Head of caudate nucleus (tissue), 42 donors: Measurements from ENCODE around the gene DNAJC16.

ENCODE experiments used
- DNase-seq, 42 donors: peaks; one replicate each; pipeline versions ENCODE4 v3.0.0 to v3.0.0-alpha.2; 2020 to 2021; ENCODE audit warnings: mixed read lengths in 7 of 42
- intact Hi-C: fragments of 100-400 bp; cut with DNase I; formaldehyde crosslinking; loops from one replicate; pipeline ENCODE4 v1.15.0; 2022

The DNAJC16 gene

DNA sequence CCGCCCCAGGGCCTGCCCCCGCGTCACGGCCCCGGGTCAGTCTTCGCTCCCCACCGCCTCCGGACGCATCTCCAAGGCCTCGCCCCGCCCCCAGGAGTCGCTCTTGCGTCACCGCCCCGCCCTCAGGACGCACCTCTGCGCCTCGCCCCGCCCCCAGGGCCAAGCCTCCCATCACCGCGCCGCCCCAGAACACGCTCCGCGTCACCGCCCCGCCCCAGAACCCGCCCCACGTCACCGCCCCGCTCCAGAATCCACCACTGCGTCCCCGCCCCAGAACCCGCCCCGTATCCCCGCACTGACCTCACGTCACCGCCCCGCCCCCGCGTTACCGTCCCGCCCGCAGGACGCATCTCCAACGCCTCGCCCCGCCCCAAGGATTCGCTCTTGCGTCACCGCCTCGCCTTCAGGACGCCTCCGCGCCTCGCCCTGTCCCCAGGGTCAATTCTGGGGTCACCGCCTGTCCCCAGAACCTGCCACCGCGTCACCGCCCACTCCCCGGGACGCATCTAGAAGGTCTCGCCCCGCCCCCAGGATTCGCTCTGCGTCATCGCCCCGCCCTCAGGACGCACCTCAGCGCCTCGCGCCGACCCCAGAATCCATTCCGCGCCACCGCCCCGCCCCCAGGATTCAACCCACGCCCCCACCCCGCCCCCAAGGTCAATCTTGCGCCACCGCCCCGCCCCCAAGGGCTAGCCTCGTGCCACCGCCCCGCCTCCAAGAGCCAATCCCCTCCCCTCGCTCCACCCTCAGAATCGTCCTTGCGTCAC is 2.2 kb upstream of the DNAJC16 start:
- intact Hi-C loops: loop anchor here (2.0 kb wide), 1 partner anchor 92 kb away; the partner anchor contains the start of gene DDI2
- peak; percentile 99 to 100 (median 100) for DNase-seq

DNA sequence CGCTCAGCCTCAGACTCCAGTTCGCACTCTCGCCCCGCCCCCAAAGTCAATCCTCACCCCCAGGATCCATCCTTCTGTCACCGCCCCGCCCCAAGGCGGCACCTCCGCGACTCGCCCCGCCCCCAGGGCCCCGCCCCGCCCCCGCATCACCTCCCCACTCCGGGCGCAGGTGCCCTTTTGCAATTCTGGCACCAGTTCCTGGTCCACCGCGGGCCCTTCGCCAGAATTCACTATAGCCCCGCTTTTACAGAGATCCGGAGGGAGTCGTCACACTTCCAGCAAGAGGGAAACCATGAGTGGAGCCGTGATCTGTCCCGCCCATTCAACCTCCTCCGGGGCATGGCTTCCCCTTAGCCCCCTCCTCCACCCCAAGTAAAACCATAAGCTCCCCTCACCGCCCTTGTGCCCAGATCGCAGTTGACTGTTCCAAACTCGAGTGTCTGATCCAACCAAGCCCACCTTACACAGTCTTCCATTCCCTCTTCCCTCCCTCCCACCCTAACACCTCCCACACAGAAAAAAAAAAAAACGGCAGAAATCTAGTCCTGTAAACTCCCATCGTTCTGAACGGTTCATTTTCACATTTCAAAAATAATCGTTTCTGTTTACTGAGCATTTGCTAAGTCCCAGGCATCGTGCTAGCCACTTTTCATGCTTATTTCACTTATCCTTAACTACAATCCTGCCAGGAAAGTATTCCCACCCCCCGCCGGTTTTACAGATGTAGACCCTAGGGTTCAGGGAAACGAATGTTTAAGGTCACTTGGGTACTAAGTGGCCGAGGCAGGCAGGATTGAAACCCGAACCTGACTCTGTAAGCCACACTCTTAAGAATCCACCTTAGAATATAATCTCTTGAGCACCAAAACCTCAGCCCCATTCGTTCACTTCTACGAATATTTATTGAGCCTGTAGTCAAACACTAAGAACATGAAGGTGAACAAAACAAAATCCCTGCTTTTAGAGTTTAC is 1.3 kb upstream of the DNAJC16 start:
- intact Hi-C loops: loop anchor here (2.0 kb wide), 1 partner anchor 91 kb away; the partner anchor contains the start of gene DDI2
- DNase-seq: peak in 4 of 42 donors; percentile 12 to 53 (median 18)

DNA sequence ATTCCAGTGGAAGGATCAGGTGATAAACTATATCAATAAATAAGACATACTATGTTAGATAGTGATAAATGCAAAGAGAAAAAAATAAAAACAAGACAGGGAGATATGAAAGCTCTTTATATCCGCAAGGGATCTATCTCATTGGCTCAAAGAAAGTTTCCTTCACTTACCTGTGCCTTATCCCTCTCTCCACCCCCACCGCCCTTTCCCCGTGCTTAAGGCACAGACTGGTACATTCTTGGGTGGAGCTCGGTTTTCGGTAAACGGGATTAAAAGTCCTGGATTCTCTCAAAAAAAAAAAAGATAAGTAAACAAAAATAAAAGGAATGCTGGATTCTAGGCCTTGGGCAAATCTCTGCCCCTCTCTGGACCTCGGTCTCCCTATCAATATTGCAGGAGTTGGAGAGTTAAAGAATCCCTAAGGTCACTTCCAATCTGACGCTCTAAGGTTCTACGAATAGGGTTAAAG is 593 bp upstream of the DNAJC16 start:
- intact Hi-C loops: no loop called here
- DNase-seq: peak in 3 of 42 donors; percentile 17 to 46 (median 32)

DNA sequence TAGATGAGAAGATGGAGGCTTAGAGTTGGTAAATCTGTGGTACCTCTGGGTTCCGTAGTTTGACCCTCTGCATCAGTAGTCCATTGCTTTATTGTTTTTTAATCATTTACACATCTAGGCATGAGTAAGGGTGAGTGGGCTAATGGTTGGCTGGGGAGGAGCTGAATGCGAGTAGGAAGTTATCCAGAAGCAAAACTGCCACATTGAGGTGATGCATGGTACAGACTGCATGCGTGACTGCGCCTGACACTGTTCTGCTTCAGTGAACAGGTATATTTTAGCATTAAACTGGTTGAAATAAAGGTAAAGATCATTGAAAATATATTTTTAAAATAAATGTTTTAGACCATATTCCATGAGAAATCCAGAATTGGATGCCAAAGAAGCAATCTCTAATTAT is 4.4 kb downstream of the DNAJC16 start:
- intact Hi-C loops: no loop called here
- DNase-seq: peak in 7 of 42 donors; percentile 15 to 54 (median 38)

DNA sequence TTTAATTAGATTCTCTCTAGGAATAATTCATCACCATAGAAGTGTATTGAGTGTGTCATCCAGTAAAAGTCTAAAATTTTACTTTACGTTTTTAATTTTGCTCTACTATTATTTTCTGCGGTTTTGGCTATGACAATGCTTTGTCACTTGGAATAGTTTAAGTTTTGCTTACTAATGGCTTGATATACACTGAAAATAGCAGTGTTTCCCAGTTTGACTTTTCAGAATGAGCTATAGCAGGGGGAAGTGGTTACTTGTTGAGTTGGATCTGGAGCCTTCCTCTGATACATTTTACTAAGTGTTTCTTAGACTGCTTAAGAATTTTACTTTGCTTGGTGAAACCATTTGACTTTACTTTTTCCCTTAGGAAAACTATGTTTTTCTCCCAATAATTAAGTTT is 5.0 kb downstream of the DNAJC16 start:
- no peak for DNase-seq
- intact Hi-C loops: no loop called here

DNA sequence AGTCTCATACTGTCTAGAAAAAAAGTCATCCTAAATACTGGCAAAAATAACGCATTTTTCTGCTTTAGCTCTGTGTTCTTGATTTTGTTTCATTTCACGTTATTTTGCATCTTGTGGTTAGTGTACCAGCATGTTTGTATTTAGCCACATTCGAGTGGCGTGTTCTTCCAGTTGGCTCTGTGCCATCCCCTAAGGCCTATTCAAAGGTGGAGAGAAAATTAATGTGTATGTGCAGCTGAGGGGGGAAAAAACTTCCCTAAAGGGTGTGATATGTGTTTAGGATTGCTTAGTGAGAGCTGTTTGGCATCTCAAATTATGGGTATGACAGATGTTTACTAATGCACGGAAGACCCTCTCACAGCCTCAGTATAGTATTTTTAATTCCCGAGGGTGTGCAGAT is 12.1 kb downstream of the DNAJC16 start:
- DNase-seq: peak in 1 of 42 donors; percentile 27
- intact Hi-C loops: no loop called here

DNA sequence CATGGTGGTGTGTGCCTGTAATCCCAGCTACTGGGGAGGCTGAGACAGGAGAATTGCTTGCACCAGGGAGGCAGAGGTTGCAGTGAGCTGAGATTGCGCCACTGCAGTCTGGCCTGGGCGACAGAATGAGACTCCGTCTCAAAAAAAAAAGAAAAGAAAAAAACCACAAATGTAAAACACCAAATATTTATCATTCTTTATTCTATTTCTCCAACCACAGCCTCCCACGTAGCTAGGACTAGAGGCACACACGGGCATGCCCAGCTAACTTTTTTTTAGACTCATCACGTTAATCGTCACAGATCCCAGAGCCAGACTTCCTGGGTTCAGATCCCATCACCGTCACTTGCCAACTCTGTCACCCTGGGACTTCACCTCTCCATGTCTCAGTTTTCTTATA is 13.5 kb downstream of the DNAJC16 start:
- DNase-seq: peak in 1 of 42 donors; percentile 16
- intact Hi-C loops: no loop called here

DNA sequence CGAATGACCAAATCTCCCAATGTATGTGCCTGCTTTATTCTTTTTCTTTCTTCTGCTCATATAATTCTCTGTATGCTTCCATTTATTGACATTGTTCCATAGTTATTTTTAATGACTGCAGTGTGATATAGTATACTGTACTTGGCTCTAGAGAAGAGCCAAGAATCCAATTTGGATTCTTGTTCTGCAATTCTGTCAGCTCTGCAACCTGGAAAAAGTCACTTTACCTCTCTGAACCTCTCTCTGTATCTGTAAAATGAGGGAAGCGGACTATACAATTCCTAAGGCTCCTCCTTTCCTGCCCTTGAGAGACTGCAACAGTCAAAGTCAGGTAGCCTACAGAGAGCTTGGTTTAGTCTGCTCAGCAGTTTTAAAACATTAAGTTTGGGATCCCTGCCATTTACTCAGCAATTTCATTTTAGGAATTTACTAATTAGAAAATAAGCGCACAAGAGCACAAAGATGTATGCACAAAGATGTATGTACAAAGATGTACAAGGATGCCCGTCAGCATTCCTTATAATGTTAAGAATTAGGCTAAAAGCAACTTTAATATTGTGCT is 14.7 kb downstream of the DNAJC16 start:
- intact Hi-C loops: no loop called here
- no peak for DNase-seq

DNA sequence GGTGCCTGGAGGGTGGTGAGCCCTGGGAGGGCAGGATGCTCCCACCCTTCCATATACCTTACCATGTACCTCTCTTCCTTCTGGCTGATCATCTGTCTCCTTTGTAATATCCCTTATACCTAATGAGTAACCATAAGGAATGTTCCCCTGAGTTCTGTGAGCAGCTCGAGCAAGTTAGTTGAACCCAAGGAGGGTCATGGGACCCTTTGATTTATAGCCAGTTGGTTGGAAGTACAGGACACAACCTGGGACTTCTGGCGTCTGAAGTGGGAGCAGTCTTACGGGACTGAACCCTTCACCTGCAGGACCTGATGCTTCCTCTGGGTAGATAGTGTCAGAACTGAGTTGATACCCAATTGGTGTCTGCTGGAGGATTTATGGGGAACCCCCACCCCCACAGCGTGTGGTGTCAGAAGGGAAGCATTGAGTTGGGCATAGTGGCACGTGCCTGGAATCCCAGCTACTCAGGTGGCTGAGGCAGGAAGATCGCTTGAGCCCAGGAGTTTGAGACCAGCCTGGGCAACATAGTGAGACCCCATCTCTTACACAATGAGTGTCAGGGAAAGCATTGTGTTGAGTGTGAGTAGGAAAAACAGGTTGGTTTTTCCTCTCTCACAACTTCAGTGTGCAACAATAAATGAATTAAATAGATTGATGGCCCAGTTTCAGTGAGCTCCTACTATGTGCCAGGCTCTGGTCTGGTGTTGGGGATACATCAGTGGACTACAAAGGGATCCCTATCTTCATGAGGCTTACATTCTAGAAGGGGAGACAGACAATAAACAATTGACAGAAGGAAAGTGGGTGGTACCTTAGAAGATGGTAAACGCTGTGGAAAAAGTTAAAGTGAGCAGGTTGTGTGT is 16.0 kb downstream of the DNAJC16 start:
- peak in 1 of 42 donors; percentile 20 for DNase-seq
- intact Hi-C loops: no loop called here

DNA sequence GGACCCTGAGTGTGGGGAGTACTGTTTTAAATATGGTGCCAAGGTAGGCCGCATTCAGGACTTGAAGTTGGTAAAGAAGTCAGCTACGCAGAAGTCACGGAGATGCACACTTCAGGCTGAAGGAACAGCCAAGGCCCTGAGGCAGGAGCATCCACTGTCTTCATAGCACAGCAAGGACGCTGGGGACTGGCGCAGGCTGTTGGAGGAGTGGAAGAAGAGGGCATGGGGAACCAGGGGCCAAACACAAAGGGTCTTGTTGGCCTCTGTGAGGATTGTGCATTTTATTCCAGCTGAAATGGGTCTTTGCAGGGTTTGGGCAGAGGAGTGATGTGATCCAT is 16.6 kb downstream of the DNAJC16 start:
- peak in 4 of 42 donors; percentile 6 to 32 (median 20) for DNase-seq
- intact Hi-C loops: no loop called here

DNA sequence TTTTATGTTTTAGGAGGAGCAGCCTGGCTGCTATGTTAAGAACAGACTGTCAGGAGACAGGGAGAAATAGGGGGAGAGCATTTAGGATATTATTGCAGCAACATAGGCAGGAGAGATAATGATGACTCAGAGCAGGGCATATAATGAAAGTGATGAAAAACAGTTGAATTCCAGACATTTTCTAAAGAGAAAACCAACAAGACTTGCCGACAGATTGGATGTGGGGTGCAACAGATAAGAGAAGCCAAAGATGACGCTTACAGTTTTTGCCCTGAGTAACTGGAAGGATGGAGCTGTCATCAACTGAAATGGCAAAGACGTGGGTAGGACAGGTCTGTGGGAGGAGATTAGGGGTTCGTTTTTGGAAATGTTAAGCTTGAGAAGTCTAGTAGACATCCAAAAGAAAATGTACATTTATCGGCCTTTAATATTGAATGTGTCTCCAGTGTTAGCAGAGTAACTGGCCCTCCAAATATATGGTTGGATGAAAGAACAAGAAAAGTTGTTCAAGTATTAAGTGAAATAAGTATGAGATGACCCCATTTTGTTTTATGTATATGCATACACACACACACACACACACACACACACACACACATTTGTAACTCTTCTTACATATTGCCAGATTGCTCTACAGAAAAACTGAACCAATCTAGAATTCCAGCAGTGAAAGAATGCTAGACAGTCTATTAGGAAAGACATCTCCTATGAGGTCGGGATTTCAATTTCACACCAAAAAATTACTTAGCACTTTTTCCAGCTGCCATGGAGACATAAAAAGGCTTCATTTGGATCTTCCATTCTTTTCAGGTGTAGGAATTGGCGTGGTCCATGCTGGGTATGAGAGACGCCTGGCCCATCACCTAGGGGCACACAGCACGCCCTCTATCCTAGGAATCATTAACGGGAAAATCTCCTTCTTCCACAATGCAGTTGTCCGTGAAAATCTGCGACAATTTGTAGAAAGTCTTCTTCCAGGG is 17.2 kb downstream of the DNAJC16 start:
- intact Hi-C loops: no loop called here
- peak in 20 of 42 donors; percentile 18 to 81 (median 41) for DNase-seq

DNA sequence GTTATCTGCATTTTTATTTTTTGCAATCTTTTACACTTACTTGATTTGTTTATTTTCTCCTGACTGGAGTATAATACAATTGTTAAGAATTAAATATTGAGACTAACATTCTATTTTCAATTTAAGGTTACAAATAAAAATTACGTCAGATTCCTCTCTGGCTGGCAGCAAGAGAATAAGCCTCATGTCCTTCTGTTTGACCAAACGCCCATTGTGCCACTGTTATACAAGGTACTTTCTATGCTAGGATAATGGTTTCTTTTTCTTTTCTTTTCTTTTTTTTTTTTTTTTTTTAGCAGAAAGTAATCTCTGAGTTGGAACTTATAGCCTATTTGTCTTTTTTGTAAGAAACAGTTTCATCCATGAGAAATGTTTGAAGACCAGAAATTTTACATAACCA is 20.0 kb downstream of the DNAJC16 start:
- DNase-seq: peak in 3 of 42 donors; percentile 29 to 35 (median 31)
- intact Hi-C loops: no loop called here

DNA sequence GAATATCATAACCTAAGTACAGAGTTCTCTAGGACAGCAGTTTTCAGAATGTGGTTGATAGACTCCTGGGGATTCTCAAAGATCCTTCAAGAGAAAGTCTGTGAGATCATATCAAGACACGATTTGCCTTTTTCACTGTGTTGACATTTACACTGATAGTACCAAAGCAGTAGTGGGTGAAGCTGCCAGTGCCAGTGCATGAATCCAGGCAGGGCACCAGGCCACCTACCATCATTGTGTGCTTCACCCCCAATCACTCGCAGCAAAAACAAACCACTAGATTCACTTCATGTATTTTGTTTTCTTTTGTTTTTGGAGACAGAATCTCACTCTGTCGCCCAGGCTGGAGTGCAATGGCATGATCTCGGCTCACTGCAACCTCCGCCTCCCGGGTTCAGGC is 23.9 kb downstream of the DNAJC16 start:
- intact Hi-C loops: no loop called here
- peak in 1 of 42 donors; percentile 22 for DNase-seq

DNA sequence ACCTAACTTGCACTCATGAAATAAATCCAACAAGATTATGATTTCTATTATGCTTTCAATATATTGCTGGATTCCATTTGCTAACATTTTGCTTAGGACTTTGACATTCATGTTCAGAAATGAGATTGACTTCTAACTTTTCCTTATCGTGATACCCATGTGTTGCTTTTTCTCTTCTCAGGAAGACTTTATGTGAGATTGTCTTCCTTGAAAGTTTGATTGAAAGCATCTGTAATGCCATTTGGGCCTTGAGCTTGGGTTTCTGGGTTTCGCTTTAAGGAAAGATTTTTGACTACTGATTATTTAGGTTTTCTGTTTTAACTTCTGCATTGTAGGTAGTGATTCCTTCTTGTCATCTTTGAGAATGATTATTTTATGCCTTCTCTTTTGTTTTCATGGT is 30.4 kb downstream of the DNAJC16 start:
- intact Hi-C loops: no loop called here

DNA sequence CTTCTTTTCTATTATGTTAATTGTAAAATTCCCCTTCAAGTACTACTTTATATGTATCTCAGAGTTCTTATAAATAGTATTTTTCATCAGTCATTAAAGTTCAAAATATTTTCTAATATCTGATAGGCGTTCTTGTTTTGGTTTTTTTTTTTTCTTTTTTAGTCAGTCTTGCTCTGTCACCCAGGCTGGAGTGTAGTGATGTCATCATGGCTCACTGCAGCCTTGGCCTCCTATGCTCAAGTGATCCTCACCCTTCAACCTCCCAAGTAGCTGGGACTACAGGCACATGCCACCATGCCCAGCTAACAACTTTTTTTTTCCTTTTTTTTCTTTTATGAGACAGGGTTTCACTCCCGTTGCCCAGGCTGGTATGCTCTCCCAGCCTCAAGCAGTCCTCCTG is 30.9 kb downstream of the DNAJC16 start:
- intact Hi-C loops: no loop called here
- DNase-seq: no peak

More for the DNA sequence above, 30.4 kb downstream of the DNAJC16 start:
- no peak for DNase-seq

DNA sequence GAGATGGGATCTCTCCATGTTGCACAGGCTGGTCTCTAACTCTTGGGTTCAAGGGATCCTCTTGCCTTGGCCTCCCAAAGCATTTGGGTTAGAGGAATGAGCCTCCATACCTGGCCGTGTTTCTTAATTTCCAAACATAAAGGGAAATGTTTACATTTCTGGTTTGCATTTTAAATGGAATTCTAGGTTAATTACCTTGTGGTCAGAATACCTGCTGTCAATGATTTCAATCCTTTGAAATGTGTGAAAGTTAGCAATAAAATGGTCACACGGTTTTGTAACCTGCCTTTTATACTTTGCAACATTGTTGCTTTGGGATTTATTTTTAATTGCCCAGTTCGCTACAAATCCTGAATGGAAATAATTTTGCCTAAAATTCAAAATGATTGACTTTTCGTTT is 31.9 kb downstream of the DNAJC16 start:
- DNase-seq: no peak
- intact Hi-C loops: no loop called here

DNA sequence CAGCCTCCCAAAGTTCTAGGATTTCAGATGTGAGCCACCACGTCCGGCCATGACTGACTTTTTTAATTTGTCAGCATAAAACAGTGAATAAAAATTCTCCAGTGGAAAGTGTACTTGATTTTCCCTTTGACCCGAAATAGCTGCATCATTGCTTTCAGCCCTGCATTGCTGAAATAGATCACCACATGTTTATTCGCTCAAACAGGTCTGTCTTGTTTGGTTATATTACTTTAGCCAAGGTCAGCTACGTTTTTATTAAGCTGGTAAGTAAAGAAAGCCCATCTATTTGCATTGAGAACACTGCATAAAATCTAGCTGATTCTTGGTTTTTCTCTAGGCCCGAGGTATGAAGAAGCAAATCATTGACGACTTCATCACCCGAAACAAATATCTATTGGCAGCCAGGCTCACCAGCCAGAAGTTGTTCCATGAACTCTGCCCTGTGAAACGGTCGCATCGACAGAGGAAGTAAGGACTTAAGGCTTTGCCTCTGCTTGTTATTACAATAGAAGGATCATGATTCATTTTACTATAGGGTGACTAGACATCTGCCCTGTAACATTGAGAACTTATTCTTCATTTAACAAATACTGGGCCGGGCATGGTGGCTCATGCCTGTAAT is 32.7 kb downstream of the DNAJC16 start:
- intact Hi-C loops: no loop called here
- no peak for DNase-seq
